Measurements from ENCODE around the gene KLF13. TPM values are rescaled to one million over a fixed set of nuclear protein-coding genes. Genes with fewer than 3 reads are reported as not detected.

KLF13 gene
- total RNA-seq, 3 donors from 2014 or later (not counting 1 experiment from before 2014, with no cell fraction given) = 277 to 328 (median 300) TPM

DNA sequence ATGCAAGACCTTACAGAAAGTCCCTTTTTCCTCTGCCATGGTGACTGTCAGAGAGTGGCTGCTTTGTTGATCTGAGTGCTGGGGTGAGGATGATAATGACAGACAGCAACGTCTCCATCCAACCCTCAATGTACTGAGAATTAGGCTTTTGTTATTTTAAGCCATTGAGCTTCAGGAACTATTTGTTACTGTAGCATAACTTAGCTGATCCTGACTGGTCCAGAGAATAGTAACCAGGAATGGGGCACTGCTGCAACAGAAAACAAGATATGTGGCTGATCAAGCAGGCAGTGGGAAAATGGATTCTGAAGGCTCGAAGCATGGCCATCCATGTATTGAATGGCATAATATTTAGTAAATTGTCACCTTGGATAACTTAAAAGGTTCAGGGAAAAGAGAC is 5.2 kb upstream of the KLF13 start:
- no peak for ATAC-seq
- H3K36me3 ChIP-seq (ENCODE audit: control insufficient read depth, insufficient read depth, low read length) = no peaks in the 10 kb centered on the region
- H3K9me3 Mint-ChIP-seq = no peaks in the 10 kb centered on the region
- no peak overlapping the region for H3K27ac ChIP-seq (ENCODE audit: low read length)
- no peak overlapping the region for H3K27ac Mint-ChIP-seq
- H3K4me1 ChIP-seq (ENCODE audit: control insufficient read depth, insufficient read depth, low read length) = peaks cover 28% of the 10 kb centered on the region
- no peak for DNase-seq
- peaks cover 36 to 38% of the 10 kb centered on the region in 2 donors for H3K4me1 Mint-ChIP-seq
- intact Hi-C loops (cut with micrococcal nuclease) = loop anchor here (10.0 kb wide), 2 partner anchors 57 to 107 kb away; no protein-coding TSS in a partner anchor
- H3K36me3 Mint-ChIP-seq = no peaks in the 10 kb centered on the region
- no peaks in the 10 kb centered on the region for H3K27me3 Mint-ChIP-seq (ENCODE audit: low read depth in 2 of 2)
- no peak overlapping the region for H3K4me3 ChIP-seq (ENCODE audit: low read length)
- H3K4me3 Mint-ChIP-seq = no peak overlapping the region
- no peaks in the 10 kb centered on the region for H3K27me3 ChIP-seq (ENCODE audit: control insufficient read depth, insufficient read depth, low read length)
- no peaks in the 10 kb centered on the region for H3K9me3 ChIP-seq (ENCODE audit: control insufficient read depth, insufficient read depth, low read length)
- TF ChIP-seq, protein P1, sequence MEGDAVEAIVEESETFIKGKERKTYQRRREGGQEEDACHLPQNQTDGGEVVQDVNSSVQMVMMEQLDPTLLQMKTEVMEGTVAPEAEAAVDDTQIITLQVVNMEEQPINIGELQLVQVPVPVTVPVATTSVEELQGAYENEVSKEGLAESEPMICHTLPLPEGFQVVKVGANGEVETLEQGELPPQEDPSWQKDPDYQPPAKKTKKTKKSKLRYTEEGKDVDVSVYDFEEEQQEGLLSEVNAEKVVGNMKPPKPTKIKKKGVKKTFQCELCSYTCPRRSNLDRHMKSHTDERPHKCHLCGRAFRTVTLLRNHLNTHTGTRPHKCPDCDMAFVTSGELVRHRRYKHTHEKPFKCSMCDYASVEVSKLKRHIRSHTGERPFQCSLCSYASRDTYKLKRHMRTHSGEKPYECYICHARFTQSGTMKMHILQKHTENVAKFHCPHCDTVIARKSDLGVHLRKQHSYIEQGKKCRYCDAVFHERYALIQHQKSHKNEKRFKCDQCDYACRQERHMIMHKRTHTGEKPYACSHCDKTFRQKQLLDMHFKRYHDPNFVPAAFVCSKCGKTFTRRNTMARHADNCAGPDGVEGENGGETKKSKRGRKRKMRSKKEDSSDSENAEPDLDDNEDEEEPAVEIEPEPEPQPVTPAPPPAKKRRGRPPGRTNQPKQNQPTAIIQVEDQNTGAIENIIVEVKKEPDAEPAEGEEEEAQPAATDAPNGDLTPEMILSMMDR (IDR thresholded peaks at IDR 0.05) = no peak
- 93% methylated on average over 2 of the region's 2 CpGs for WGBS (ENCODE audit: insufficient coverage)

GRCh38 chr15:31322504-31322903 is 4.1 kb upstream of the KLF13 start:
- 76% methylated on average over 6 of the region's 6 CpGs for WGBS (ENCODE audit: insufficient coverage)
- Mint-ChIP-seq H3K36me3 (no peaks in the 10 kb centered on the region), H3K27ac (no peak overlapping the region)

DNA sequence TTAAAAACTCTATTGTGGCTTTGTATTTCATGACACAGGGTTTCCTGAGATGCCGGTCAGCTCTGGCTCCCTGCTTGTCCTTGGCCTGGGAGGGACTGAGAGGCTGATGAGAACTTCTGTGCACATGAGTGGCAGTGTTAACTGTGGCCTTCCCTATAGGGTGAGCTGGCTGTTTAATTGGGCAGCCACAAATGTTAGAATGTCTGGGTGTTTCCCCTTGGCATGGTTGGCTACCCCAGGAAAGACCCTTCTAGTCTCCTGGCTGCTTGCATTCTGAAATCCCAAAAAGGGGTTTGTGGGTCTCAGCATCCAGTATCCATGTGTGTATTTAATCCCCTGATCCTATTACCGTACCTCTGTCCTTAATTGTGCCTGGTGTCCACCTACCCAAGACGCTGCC is 3.0 kb upstream of the KLF13 start:
- Mint-ChIP-seq H3K27me3 (ENCODE audit: low read depth in 2 of 2) (no peaks in the 10 kb centered on the region), H3K4me1 (peaks cover 24 to 28% of the 10 kb centered on the region in 2 donors), H3K9me3 (no peaks in the 10 kb centered on the region), H3K4me3 (no peak overlapping the region), H3K27ac (peak overlapping the region in 1 of 2 donors; percentile 88), H3K36me3 (no peaks in the 10 kb centered on the region)
- Histone ChIP-seq H3K36me3 (ENCODE audit: control insufficient read depth, insufficient read depth, low read length) (no peaks in the 10 kb centered on the region), H3K27me3 (ENCODE audit: control insufficient read depth, insufficient read depth, low read length) (no peaks in the 10 kb centered on the region), H3K4me3 (ENCODE audit: low read length) (no peak overlapping the region), H3K4me1 (ENCODE audit: control insufficient read depth, insufficient read depth, low read length) (peaks cover 13% of the 10 kb centered on the region), H3K9me3 (ENCODE audit: control insufficient read depth, insufficient read depth, low read length) (no peaks in the 10 kb centered on the region), H3K27ac (ENCODE audit: low read length) (no peak overlapping the region)
- intact Hi-C loops (cut with micrococcal nuclease) = loop anchor here (10.0 kb wide), 2 partner anchors 59 to 109 kb away; no protein-coding TSS in a partner anchor
- 72% methylated on average over 3 of the region's 3 CpGs for WGBS (ENCODE audit: insufficient coverage)
- TF ChIP-seq, protein P1 (IDR thresholded peaks at IDR 0.05) = no peak
- DNase-seq = no peak
- no peak for ATAC-seq

More at GRCh38 chr15:31322504-31322903, 4.1 kb upstream of the KLF13 start:
- Mint-ChIP-seq H3K4me3 (no peak overlapping the region), H3K27me3 (ENCODE audit: low read depth in 2 of 2) (no peaks in the 10 kb centered on the region), H3K4me1 (peaks cover 26 to 27% of the 10 kb centered on the region in 2 donors), H3K9me3 (no peaks in the 10 kb centered on the region)
- H3K4me3 ChIP-seq (ENCODE audit: low read length) = no peak overlapping the region
- H3K36me3 ChIP-seq (ENCODE audit: control insufficient read depth, insufficient read depth, low read length) = no peaks in the 10 kb centered on the region
- TF ChIP-seq, protein P1 (IDR thresholded peaks at IDR 0.05) = no peak
- intact Hi-C loops (cut with micrococcal nuclease) = loop anchor here (10.0 kb wide), 2 partner anchors 58 to 108 kb away; no protein-coding TSS in a partner anchor
- ATAC-seq (no peak), DNase-seq (no peak)
- H3K9me3 ChIP-seq (ENCODE audit: control insufficient read depth, insufficient read depth, low read length) = no peaks in the 10 kb centered on the region
- peaks cover 17% of the 10 kb centered on the region for H3K4me1 ChIP-seq (ENCODE audit: control insufficient read depth, insufficient read depth, low read length)
- no peak overlapping the region for H3K27ac ChIP-seq (ENCODE audit: low read length)
- H3K27me3 ChIP-seq (ENCODE audit: control insufficient read depth, insufficient read depth, low read length) = no peaks in the 10 kb centered on the region

- Histone ChIP-seq H3K4me3 (ENCODE audit: low read length) (no peak overlapping the region), H3K27me3 (ENCODE audit: control insufficient read depth, insufficient read depth, low read length) (no peaks in the 10 kb centered on the region), H3K9me3 (ENCODE audit: control insufficient read depth, insufficient read depth, low read length) (no peaks in the 10 kb centered on the region), H3K27ac (ENCODE audit: low read length) (peak overlapping the region; percentile 88), H3K4me1 (ENCODE audit: control insufficient read depth, insufficient read depth, low read length) (peaks cover 18% of the 10 kb centered on the region), H3K36me3 (ENCODE audit: control insufficient read depth, insufficient read depth, low read length) (no peaks in the 10 kb centered on the region)
- peaks cover 30 to 34% of the 10 kb centered on the region in 2 donors for H3K4me1 Mint-ChIP-seq
- H3K9me3 Mint-ChIP-seq = no peaks in the 10 kb centered on the region
- WGBS (ENCODE audit: insufficient coverage) = 67% methylated on average over 3 of the region's 5 CpGs
- no peaks in the 10 kb centered on the region for H3K27me3 Mint-ChIP-seq (ENCODE audit: low read depth in 2 of 2)
- DNase-seq = no peak
- no peaks in the 10 kb centered on the region for H3K36me3 Mint-ChIP-seq
- ATAC-seq = no peak
- TF ChIP-seq, protein P1 (IDR thresholded peaks at IDR 0.05) = no peak
- intact Hi-C loops (cut with micrococcal nuclease) = loop anchor here (10.0 kb wide), 2 partner anchors 59 to 109 kb away; no protein-coding TSS in a partner anchor
- H3K27ac Mint-ChIP-seq = peak overlapping the region; percentile 88 to 93
- H3K4me3 Mint-ChIP-seq = peak overlapping the region; percentile 87
Measured at GRCh38 chr15:31324186-31324585, 2.4 kb upstream of the KLF13 start.

Measured in natural killer cell (primary cell).